ENCODE data around the gene ATP1A1.
A peak's percentile ranks its signal among the peaks of the same experiment; 100 is the strongest.

Gene ATP1A1

DNA sequence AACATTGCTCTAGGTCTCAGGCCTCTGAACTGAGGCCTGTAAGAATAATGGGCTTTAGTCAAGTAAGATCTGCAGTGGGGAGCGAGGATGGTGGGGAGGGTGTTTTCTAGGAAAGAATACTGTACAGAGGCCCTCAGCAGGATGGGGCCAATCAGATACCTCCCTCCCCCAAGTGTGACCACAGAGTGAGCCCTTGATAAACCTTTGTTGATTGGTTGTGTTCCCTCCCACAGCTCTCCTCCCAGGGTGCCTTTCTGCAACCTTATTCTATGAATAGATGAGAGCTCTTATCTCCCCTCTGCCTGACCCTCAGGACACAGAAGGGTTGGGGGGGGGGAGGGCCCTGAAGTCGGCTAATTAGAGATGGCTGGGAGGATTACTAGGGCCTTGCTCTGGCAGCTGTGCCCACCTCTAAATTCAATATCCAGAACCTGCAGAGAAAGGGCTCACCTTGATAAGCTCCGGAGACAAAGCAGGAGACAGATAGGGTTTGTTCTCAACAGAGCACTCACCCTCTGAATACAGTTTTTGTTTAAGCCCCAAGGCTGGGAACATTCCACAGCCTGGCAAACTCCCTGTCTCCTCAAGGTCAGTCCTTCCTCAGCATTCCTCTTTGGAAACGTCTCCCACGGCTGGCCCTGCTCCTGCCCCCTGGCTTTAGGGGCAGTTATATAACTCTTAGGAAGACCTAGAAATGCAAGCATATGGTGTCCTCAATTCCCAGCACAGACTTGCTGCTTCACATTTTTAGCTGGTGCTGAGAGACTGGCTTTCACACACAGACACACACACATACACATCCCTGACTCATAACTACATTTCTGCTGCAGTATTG, 42.9 kb downstream of the ATP1A1 start:
- DNase-seq: peak in 1 of 5 experiments; percentile 45

DNA sequence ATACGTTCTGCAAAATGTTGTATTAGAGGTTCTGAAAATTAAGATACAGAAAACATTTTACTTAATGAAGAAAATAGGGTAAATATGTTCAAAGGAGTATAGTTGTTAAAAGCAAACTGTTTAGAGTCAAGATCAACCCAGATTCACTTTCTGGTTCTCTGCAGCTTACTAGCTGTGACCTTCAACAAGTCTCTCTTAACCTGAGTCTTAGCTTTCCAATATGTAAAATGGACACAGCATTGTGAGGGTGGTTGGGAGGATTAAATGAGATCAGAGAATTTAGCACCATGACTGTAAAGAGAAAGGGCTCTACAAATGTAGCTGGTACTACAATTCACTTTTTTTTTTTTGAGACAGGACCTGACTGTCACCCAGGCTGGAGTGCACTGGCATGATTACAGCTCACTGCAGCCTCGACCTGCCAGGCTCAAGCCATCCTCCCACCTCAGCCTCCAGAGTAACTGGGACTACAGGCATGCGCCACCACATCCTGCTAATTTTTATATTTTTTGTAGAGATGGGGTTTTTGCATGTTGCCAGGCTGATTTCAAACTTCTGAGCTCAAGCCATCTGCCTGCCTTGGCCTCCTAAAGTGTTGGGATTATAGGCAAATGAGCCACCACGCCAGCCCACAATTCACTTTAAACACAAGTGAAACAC, 43.9 kb downstream of the ATP1A1 start:
- DNase-seq: peak in 1 of 5 experiments; percentile 49

DNA sequence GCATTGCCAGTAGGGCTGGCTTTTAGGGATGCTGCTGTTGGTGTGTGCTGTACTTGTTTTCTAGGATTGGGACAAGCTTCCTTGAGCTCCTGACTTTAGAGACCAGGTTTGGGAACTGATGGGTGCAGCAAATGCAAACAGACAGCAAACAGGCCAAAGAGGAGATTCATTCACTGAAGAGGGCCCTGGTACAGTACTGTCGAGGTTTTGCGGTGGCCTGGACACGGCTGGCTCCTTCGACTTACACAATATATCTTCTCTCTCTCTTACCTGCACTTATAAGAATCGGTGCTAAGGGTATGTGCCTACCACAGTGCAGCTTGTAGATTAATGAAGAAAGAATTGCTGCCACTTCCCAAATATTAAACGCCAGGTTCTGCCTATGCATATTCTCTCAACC, 44.6 kb downstream of the ATP1A1 start:
- DNase-seq: no peak

DNA sequence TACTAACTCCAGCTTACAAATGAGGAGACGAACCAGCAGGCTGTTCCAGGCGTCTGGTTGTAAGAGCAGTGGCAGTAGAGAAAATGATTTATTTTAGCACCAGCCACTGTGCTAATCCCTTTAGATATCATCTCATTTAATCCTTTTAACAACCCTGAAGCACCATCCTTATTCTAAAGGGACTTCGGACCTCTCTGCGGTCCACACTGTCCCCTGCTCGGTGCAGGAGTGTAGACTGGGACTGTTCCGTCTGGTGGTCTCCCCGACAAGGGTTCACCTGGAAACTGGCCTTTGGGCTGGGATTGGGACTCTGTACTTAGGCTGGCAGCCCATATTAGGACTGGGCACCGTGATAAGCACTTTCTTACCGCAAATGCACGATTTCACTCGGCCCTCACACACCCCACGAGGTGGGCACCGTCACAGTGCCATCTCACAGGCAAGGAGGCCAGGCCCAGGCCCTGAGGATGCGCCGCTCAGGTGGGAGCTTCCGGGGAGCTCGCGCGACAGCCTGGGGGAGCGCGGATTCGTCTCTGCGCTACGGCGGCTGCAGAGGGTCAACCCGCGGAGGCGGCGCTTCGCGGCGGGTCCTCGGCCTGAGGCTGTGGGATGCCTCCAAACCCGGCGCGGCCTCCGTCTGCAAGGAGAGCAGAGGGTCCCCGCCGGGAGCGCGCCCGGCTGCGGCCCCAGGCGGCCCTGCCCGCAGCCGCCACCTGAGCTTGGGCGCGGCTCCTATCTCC, 45.2 kb downstream of the ATP1A1 start:
- DNase-seq: peak; percentile 68 to 96 (median 82)

DNA sequence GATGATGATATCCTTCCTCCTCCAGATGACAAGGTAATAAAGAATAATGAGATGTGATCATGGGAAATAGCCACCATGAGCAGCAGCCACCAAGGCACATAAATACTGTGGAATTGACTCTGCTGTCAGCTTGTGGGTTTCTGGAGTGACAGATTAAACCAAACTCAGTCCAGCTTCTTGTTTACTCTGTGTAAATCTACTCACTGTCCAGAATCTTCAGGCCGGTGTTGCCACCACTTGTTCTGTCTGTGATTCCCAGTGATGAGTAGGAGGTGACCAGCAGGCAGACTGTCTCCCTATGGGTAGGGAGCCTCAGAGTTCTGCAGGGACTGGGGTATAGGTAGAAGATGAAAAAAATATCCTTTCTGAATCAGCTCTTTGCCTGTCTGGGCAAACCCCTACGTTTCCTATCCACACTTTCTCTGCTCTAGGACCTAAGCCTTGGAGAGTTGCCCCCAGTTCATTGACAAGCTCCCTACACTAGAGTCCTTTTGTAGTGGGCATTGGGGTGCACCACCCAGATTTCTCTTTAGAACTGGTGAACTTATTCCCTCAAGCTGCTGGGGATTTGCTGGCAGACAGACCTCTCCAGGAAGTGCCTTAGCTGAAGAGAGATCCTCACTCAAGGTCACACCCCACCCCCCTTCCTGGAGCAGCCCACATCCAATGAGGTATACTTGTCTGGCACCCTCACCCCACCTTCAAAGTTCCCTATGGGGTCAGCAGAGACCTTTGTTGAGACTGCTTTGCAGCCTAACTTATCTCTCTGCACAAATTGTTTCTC, 47.6 kb downstream of the ATP1A1 start:
- no peak for DNase-seq

DNA sequence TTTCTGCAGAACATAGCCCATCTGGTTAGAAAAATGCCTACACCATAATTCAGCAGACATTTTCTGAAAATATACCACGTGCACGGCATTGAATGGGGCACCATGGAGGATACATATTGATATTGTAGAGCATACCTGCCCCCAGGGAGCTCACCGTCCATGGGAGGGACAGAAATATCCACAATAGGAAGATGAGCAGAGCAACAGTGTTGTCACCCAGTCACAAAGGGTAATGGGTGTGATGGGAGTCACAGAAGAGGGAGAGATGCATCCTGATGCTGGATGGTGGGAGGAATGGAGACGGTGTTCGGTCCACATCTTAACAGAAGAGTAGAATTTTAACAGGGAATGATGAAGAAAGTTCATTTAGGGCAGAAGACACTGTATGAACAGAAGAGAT, 51.4 kb downstream of the ATP1A1 start:
- no peak for DNase-seq

DNA sequence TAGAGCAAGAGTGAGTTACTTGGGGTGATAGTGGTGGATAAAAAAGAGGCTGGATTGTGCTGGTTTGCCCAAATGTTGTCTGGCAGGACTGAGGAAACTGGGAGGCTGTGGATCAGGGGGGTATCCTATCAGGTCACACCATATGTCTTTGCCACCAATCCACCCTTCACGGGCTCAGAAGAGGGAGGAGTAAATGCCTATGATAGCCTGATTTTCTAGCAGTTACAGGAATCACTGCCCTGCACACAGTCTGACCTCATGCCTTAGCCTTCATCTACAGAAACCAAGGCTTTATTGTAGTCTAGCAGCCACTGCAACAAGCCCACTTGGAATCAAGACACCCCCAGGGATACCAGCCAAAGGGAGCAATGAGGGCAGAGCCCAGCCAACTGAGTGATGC, 51.8 kb downstream of the ATP1A1 start:
- DNase-seq: no peak

DNA sequence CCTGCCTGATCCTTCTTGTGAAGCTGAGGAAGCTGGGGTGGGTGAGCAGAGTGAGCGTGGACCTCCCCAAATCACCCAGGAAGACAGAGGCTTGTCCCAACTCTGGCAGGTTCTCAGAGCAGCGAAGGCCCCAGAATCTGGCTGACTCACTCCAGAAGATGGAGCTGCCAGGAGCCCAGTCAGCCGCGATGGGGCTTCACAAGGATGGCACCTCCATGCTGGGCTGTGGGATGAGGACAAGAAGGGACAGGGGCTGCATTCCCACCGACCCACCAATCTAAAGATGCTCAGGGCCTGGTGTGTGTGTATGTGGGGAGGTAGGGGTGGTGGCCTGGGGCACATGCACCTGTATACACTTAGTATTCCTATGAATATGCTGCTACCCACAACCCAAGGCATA, 52.9 kb downstream of the ATP1A1 start:
- no peak for DNase-seq

DNA sequence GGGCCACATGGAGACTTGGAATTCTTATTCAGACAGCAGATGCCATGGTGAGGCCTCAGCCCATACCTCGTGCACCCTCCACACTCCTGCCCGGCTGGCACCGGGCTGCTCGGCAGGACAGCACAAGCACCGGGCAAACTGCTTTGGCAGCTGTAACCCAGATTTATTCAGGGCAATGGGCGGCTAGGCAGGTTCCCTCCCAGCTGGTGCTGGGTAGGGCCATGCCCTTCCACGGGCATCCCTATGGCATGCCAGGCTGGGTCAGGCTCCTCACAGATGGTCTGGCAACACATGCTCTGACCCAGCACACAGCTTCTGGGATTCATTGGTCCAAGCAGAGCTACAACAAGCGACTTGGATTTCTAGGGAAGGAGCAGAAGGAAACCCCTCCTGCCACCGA, 53.4 kb downstream of the ATP1A1 start:
- DNase-seq: no peak

DNA sequence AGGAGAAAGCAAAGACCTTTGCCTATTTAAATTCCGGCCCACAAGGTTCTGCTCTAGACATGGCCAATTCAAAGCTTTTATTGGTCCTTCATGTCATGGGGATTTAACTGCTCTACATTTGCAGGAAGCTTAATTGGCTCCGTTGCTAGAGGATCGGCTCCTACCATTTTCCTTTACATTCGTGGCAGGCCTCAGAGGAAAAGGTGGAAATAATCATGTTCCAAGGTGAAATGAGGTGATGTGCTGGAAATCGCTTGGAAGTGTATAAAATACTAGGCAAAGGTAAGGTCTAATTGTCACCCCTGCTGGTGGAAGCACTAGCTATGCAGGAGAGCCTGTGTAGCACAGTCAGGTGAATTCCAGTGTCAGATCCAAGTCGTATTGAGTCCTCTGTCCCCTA, 55.5 kb downstream of the ATP1A1 start:
- no peak for DNase-seq

DNA sequence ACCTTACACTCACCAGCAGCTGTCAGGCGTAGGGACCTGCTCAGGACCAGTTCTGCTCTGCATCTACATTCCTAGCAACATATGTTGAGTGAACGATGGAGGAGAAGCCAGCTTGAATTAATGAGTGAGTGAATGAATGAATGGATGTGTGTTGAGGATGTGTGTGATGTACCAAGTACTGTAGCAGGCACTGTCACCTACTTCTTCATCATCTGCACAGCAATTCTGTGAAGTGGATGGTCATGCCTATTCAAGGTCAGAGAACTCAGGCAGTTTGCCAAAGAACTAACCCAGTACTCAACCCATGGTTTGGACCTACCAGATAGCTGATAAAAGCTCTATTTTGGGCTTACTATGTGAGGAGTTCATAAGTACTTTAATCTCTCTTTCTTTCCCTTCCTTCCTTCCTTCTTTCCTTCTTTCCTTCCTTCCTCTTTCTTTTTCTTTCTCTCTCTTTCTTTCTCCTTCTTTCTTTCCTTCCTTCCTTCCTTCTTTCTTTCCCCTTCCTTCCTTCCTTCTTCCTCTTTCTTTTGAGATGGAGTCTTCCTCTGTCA, 56.9 kb downstream of the ATP1A1 start:
- no peak for DNase-seq

DNA sequence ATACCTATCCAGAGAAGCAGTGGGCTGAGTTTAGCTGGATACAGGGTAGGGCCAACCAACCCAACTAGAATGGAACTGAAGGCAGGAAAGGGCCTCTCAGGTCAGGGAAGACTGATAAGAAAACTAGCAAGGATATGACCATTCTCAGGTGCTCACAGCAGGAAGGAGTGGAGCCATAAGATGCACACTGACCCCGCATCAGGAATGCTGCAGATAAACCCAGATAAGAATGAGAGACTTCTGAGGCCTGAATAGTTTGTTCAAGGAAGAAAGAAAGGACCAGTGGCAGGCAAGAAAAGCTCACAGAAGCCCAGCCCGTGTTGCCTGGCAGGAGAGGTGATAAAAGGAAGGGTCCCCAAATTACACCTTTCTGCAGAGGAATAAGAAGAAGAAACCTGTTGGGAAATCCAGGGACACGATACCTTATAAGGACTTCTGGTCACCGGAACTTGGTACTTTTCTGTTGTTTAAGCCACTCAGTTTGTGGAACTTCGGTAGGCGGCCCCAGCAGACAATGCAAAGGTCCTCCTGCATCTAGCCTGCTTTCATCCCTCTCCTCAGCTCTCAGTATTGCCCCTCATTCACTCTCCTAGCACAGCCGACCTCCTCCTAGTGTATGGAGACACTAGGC, 58.9 kb downstream of the ATP1A1 start:
- no peak for DNase-seq

DNA sequence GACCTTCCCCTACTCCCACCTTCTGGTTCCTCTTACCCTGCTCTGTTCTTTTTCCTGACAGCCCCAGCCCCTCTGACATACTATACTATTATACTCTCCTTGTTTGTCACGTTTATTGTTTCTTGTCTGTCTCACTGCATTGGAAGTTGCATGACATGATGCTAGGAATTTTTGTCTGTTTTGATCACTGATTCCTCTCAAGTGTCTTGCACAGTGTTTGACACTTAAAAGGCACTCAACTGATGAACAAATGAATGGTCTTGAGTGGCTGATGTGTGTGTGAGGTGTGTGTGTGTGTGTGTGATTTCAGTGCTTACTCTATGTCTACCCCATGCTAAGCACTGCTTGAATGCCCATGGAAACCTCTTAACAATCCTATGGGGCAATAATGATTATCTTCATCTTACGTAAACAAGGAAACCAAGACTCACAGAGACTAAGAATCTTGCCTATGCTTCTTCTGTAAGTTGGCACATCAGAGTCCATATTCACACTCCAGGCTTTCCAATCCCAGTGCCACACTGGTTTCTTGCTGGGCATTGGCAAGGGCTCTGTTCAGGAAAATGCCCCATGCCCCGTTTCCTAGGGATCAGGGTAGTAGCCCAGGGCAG, 59.7 kb downstream of the ATP1A1 start:
- no peak for DNase-seq

DNA sequence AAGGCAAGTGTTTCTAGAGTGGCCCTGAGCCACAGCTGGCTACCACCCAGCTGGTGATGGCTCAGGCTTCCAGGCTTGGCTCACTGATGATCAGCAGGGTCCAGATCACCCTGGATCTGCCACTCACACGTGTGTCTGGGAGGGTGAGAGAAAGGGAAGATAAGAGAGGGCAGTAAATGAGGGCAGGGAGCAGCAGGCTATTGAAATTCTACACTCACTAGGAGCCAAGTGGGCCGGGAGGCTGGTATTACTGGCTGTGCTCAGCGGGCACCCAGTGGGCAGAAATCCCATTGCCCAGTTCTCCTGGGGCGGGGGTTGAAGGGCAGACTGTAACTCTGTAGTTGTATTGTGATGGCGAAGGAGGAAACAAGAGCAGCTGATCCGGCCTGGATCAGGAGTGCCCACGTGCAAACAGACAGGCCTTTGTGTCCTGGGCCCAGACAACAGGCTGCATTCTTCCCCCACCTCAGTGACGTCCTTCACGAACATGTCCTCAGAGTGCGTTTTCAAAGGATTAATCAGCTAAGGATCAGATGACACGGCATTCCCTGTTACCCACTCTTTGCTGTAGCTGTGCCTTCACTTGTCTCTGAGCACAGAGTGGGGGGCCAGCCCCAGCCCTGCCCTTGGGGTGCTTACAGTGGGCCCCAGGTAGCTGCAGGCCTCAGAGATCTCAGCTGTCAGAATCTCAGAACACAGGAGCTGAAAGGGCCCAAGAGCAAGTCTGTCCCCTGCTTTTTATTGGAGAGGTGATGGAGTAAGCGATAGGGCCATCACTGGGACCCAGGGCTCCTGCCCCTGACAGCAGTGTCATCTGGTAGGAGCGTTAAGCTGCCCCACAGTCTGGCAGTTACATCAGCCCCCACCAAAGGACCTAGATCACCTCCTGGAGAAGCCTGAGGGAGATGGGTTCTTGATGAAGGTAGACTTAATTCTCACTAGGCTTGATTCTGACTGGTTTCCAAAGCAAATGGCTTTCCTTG, 60.5 kb downstream of the ATP1A1 start:
- DNase-seq: no peak

DNA sequence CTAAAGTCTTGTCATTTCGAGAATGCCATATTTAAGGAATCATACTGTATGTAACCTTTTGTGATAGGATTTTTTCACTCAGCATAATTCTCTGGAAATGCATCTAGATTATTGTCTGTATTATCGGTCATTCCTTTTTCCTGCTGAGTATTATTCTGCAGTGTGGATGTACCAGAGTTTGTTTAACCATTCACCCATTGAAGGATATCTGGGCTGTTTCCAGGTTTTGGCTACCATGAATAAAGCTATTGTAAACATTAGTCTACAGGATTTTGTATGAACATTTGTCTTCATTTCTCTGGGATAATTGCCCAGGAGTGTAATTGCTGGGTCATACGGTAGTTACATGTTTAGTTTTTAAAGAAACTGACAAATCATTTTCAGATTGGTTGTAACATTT, 61.8 kb downstream of the ATP1A1 start:
- no peak for DNase-seq

DNA sequence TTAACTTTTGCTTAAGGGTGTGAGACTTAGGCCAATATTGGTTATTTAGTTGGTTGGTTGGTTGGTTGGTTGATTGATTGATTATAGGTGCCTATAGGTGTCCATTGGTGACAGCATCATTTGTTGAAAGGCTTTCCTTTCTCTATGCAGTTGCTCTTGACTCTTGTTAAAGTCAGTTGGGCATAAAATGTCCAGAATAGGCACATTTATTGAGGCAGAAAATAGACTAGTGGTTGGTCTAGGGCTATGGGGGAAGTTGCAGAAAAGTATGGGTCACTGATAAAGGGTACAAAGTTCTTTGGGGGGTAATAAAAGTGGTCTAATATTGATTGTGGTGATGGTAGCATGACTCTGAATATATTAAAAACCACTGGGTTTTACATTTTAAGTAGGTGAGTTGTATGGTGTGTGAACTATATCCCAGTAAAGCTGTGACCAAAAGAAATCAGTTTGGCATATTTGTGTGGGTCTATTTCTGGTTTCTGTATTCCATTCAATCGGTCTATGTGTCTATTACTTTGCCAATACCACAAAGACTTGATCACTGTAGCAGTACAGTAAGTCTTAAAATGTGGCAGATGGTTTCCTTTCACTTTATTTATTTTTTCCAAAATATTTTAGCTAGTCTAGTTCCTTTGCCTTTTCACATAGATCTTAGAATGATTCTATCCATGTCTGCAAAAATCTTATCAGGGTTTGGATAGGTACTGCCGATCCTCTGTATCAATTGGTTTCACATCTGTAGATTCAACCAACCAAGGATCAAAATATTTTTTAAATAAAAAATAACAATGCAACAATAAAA, 63.0 kb downstream of the ATP1A1 start:
- peak in 1 of 5 experiments; percentile 24 for DNase-seq

DNA sequence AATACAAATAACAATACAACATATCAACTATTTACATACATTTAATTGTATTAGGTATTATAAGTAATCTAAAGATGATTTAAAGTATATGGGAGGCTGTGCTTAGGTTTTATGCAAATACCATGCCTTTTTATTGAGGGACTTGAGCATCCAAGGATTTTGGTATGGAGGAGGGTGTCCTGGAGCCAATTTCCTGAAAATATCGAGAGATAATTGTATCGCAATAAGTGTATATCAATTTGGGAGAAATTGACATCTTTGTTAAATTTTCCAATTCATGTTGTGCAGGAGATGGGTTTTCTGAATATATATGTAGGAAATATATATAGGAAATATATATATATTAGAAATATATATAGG, 63.5 kb downstream of the ATP1A1 start:
- peak in 1 of 5 experiments; percentile 41 for DNase-seq

DNA sequence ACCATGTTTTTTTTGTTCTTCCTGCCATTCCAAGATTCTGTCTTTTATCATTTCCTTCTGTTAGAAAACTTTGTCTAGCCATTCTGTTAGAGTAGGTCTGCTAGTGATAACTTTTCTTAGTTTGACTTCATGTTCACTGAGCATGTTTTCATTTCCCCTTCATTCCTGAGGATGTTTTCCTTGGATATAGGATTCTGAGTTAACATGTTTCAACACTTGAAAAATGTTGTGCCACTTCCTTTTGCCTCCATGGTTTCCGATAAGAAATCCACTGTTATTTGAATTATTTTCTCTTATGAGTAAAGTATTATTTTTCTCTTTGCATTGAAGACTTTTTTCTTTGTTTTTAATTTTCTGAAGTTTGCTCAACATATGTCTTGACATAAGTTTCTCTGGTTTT, 66.7 kb downstream of the ATP1A1 start:
- no peak for DNase-seq

DNA sequence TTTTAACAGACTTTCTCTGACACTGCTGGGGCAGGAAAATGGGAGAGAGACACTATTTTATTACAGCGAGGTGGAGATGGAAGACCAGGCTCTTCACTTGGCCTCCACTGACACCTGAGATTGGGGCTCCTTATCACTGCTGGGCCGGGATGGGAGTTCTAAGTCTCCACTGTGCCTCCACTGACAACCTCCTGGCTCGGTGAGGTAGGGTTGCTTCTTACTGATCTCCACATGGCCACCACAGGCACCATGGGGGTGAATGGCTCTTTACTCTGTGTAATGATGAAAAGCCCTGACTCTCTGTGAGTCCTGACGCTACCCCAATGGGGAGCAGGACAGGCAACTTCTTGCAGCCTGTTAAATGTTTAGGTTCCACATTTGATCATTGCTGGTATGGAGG, 67.7 kb downstream of the ATP1A1 start:
- DNase-seq: no peak

DNA sequence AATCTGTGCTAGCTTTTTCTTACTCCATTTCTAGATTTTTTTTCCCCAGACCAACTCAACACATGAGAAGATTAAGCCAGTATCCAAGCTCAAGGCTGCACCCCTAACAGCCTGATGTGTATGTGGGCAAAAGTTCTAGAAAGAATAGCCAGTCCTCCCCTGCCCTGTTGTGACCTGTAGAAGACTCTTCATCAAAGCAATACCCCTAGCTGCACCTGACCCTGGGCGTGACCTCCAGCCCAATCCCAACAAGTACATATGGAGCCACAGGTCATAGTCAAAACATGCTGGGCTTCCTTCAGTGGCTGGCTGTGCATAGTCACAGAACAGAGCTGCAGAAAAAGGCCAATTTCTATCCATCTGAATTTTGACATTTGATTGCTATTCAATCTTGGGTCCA, 72.5 kb downstream of the ATP1A1 start:
- no peak for DNase-seq
